HepG2 (cell line): ENCODE results near the gene SLC39A2. TPM values are rescaled to one million over a fixed set of nuclear protein-coding genes. Genes with fewer than 3 reads are reported as not detected.

Experiments used
- DMAP1 ChIP-seq: IDR thresholded peaks from 2 replicates; pipeline ENCODE4 v1.6.1; 2016
- NR2F6 ChIP-seq, 2 experiments: IDR thresholded peaks; 2 replicates each; pipeline ENCODE4 v1.6.1; 2016; ENCODE audit warnings: antibody characterized with exemption in 1 of 2, mild to moderate bottlenecking in 1 of 2
- PAXIP1 ChIP-seq: sonication (generic); formaldehyde crosslinking; conservative IDR thresholded peaks from 2 replicates; pipeline ENCODE4 v1.4.0; 2020; ENCODE audit warnings: mild to moderate bottlenecking, missing genetic modification reagents, moderate library complexity
- PHF5A ChIP-seq: IDR thresholded peaks from one replicate; pipeline ENCODE4 v1.6.1; 2018; ENCODE audit warnings: low read depth, missing genetic modification reagents; ENCODE audit not compliant: unreplicated experiment
- POLR2A ChIP-seq, 2 experiments: IDR thresholded peaks; 2 replicates each; pipeline ENCODE4 v1.6.1; 2011; ENCODE audit warnings: low read depth in 2 of 2, low read length in 2 of 2, mild to moderate bottlenecking in 1 of 2, moderate library complexity in 1 of 2; ENCODE audit not compliant: insufficient read depth in 1 of 2
- RFX1 ChIP-seq: fragments of 450-650 bp; IDR thresholded peaks from 2 replicates; pipeline ENCODE4 v1.6.1; 2017
- TGIF2 ChIP-seq: IDR thresholded peaks from 2 replicates; pipeline ENCODE4 v1.6.1; 2016; ENCODE audit warnings: control low read depth, missing compliant biosample characterization
- ZFP1 ChIP-seq: IDR thresholded peaks from 2 replicates; pipeline ENCODE4 v1.6.1; 2016
- ZNF335 ChIP-seq: sonication (generic); formaldehyde crosslinking; IDR thresholded peaks from 2 replicates; pipeline ENCODE4 v1.4.0; 2020; ENCODE audit warnings: missing genetic modification reagents
- ZNF337 ChIP-seq: sonication (generic); formaldehyde crosslinking; IDR thresholded peaks from 2 replicates; pipeline ENCODE4 v1.5.1; 2020; ENCODE audit warnings: missing genetic modification reagents, low read depth, mild to moderate bottlenecking, borderline replicate concordance
- ZNF567 ChIP-seq: sonication (generic); formaldehyde crosslinking; IDR thresholded peaks from 2 replicates; pipeline ENCODE4 v1.8.1; 2023; ENCODE audit warnings: mild to moderate bottlenecking, missing genetic modification reagents, borderline replicate concordance
- ZNF710 ChIP-seq: sonication (generic); formaldehyde crosslinking; IDR thresholded peaks from 2 replicates; pipeline ENCODE4 v1.5.0; 2020; ENCODE audit warnings: mild to moderate bottlenecking, missing genetic modification reagents, borderline replicate concordance
- ZNF746 ChIP-seq: sonication (generic); formaldehyde crosslinking; IDR thresholded peaks from 2 replicates; pipeline ENCODE4 v1.8.0; 2022; ENCODE audit warnings: mild to moderate bottlenecking, missing genetic modification reagents
- ZNF792 ChIP-seq: IDR thresholded peaks from 2 replicates; pipeline ENCODE4 v1.6.1; 2016
- polyA plus RNA-seq, 8 experiments: library from polyadenylated mRNA; depleted of rRNA in 3 of 8; stranded (reverse) in 7 of 8; unstranded in 1 of 8; fragments of >200 nt; fragmentation: Illumina TruSeq in 4 of 8; extraction: Trizol in 4 of 8; gene quantifications; 2 replicates each; pipeline versions ENCODE4 v1.2.1 to v1.2.3, GENCODE V29; 2011 to 2016; ENCODE audit warnings: low read depth in 4 of 8, missing spikeins in 1 of 8, mixed read lengths in 1 of 8; ENCODE audit not compliant: insufficient read depth in 1 of 8
- total RNA-seq, 5 experiments: library from RNA; depleted of rRNA; stranded (reverse); fragments of >200 nt; fragmentation: Illumina TruSeq; extraction: Trizol; gene quantifications; 2 replicates each; pipeline ENCODE4 v1.2.3, GENCODE V29; 2016; ENCODE audit warnings: low read depth in 1 of 5
- TF ChIP-seq, protein P1 (sequence below): sonication (generic); formaldehyde crosslinking; IDR thresholded peaks from 2 replicates; pipeline ENCODE4 v1.9.0; 2021; ENCODE audit warnings: mild to moderate bottlenecking, missing genetic modification reagents
- TF ChIP-seq, protein P2 (sequence below): sonication (generic); formaldehyde crosslinking; IDR thresholded peaks from 2 replicates; pipeline ENCODE4 v1.5.0; 2020; ENCODE audit warnings: missing genetic modification reagents, mild to moderate bottlenecking, borderline replicate concordance

SLC39A2 gene
- total and polyA plus RNA-seq, 2 of the 13 experiments (the other 11 are each of a cell fraction or from before 2014, with no cell fraction given): 0.08 to 0.11 TPM

DNA sequence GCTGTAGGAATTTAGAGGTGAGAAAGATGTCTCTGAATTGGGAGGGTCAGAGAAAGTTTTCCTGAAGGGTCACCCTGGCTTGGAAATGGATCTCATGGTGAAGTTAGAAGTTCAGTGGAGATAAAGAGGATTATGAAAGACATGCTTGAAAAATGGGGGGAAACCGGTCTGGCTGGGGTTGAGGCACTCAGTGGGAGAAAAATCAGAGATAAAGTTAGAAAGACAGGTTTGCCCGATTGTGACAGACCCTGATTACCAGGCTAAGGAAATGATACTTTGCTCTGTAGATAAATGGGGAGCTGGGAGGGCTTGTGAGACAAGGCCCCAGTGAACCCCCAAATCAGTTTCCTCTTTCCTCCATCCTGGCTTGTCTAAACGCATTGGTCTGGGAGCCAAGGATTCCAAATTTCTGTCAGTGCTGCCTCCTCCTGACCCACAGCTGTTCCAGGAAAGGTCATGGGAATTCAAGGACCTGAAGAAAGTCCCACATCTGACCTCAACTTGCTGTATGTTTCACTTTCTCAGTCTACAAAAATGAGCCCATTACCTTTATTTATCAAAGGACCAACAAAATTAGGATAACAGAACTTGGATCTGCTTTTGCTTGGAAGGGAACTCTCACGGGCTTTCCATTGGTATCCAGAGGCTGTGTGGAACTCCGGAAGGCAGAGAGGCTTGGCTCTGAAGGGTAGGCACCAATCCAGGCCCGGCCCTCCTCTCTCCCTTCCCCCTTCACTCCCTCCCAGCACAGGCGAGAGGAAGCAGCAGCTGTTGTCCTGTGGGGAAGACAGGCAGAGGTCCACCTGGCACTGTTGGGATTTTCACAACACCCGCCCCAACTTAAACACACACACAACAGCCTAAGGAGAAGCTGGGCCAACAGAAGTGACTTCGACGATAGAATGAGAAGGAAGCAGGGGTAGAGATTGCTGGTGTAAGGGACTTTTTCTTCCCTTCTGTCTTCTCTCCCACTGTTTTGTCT, 39.6 kb downstream of the SLC39A2 start (continued):
- TF ChIP-seq, protein P1, sequence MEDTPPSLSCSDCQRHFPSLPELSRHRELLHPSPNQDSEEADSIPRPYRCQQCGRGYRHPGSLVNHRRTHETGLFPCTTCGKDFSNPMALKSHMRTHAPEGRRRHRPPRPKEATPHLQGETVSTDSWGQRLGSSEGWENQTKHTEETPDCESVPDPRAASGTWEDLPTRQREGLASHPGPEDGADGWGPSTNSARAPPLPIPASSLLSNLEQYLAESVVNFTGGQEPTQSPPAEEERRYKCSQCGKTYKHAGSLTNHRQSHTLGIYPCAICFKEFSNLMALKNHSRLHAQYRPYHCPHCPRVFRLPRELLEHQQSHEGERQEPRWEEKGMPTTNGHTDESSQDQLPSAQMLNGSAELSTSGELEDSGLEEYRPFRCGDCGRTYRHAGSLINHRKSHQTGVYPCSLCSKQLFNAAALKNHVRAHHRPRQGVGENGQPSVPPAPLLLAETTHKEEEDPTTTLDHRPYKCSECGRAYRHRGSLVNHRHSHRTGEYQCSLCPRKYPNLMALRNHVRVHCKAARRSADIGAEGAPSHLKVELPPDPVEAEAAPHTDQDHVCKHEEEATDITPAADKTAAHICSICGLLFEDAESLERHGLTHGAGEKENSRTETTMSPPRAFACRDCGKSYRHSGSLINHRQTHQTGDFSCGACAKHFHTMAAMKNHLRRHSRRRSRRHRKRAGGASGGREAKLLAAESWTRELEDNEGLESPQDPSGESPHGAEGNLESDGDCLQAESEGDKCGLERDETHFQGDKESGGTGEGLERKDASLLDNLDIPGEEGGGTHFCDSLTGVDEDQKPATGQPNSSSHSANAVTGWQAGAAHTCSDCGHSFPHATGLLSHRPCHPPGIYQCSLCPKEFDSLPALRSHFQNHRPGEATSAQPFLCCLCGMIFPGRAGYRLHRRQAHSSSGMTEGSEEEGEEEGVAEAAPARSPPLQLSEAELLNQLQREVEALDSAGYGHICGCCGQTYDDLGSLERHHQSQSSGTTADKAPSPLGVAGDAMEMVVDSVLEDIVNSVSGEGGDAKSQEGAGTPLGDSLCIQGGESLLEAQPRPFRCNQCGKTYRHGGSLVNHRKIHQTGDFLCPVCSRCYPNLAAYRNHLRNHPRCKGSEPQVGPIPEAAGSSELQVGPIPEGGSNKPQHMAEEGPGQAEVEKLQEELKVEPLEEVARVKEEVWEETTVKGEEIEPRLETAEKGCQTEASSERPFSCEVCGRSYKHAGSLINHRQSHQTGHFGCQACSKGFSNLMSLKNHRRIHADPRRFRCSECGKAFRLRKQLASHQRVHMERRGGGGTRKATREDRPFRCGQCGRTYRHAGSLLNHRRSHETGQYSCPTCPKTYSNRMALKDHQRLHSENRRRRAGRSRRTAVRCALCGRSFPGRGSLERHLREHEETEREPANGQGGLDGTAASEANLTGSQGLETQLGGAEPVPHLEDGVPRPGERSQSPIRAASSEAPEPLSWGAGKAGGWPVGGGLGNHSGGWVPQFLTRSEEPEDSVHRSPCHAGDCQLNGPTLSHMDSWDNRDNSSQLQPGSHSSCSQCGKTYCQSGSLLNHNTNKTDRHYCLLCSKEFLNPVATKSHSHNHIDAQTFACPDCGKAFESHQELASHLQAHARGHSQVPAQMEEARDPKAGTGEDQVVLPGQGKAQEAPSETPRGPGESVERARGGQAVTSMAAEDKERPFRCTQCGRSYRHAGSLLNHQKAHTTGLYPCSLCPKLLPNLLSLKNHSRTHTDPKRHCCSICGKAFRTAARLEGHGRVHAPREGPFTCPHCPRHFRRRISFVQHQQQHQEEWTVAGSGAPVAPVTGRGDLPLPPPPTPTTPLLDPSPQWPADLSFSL: peak; percentile 53; the same call in 1 of the 2 replicates
- TF ChIP-seq POLR2A (IDR thresholded peaks at IDR 0.05; ENCODE audit: insufficient read depth in 1 of 2, low read depth in 2 of 2, low read length in 2 of 2): peak in 1 of 2 experiments; percentile 65; a peak in 2 of 4 replicates
- no peak for TF ChIP-seq ZNF746 (CRISPR knock-in tag)
- TF ChIP-seq, protein P2, sequence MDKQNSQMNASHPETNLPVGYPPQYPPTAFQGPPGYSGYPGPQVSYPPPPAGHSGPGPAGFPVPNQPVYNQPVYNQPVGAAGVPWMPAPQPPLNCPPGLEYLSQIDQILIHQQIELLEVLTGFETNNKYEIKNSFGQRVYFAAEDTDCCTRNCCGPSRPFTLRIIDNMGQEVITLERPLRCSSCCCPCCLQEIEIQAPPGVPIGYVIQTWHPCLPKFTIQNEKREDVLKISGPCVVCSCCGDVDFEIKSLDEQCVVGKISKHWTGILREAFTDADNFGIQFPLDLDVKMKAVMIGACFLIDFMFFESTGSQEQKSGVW (CRISPR knock-in tag): no peak
- TF ChIP-seq DMAP1 (CRISPR knock-in tag): no peak
- TF ChIP-seq RFX1: no peak
- peak; percentile 23; the same call in 1 of the 2 replicates for TF ChIP-seq NR2F6 (IDR thresholded peaks at IDR 0.05)
- peak; percentile 16; the same call in 1 of the 2 replicates for TF ChIP-seq NR2F6 (CRISPR knock-in tag; IDR thresholded peaks at IDR 0.05)
- peak; percentile 48; the same call in 1 of the 2 replicates for TF ChIP-seq ZNF335 (CRISPR knock-in tag)
- TF ChIP-seq PAXIP1 (CRISPR knock-in tag): 0 out of 2 replicates have a peak, but pooled peaks have one; percentile 38
- peak; percentile 48; the same call in 1 of the 2 replicates for TF ChIP-seq ZNF792
- no peak; the same call in 1 of the 2 replicates for TF ChIP-seq ZNF710 (CRISPR knock-in tag)
- TF ChIP-seq ZNF567 (CRISPR knock-in tag): no peak
- no peak for TF ChIP-seq TGIF2
- no peak for TF ChIP-seq PHF5A
- TF ChIP-seq ZFP1 (CRISPR knock-in tag): no peak
- TF ChIP-seq ZNF337 (CRISPR knock-in tag): no peak
